ENCODE data around the gene WDR26. TPM values are rescaled to one million over a fixed set of nuclear protein-coding genes. Genes with fewer than 3 reads are reported as not detected.

The WDR26 gene
- total RNA-seq, 1 donor from 2014 or later, result 79.5 TPM

DNA sequence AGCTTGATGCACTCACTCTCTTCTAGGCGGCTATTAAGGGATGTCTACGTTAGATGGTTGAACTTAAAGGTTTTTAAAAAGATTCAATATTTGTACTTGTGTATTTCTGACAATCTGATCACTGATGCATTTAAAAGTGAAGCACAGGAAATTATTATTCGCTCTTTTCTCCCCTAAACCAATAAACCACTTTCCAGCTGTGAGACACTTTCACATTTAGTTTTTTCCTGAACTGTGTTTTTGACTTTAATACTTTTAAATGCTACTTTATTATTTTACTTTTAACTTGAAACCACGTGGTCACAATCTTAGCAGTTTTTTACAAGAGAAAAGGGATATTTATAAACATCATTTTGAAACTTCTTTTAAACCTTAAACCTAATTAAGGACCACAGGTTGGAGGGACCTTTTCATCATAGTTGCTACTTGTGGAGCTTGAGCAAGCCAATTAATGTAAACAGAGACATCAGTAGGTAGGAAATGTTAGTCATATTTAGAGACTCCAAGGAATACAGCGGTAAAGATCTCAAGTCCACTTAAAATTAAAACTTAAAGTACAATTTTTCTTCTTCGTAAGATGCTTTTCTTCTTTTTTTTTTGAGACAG lies 9.2 kb downstream of the WDR26 start:
- Mint-ChIP-seq H3K27me3 (ENCODE audit: low read depth) (no peaks in the 10 kb centered on the region), H3K4me3 (ENCODE audit: unreplicated experiment) (no peak overlapping the region), H3K27ac (ENCODE audit: unreplicated experiment) (peak overlapping the region; percentile 41), H3K4me1 (ENCODE audit: low read depth) (peaks cover 55% of the 10 kb centered on the region), H3K36me3 (ENCODE audit: low read depth) (peaks cover 29% of the 10 kb centered on the region), H3K9me3 (ENCODE audit: low read depth) (no peaks in the 10 kb centered on the region)
- TF ChIP-seq, protein P1, sequence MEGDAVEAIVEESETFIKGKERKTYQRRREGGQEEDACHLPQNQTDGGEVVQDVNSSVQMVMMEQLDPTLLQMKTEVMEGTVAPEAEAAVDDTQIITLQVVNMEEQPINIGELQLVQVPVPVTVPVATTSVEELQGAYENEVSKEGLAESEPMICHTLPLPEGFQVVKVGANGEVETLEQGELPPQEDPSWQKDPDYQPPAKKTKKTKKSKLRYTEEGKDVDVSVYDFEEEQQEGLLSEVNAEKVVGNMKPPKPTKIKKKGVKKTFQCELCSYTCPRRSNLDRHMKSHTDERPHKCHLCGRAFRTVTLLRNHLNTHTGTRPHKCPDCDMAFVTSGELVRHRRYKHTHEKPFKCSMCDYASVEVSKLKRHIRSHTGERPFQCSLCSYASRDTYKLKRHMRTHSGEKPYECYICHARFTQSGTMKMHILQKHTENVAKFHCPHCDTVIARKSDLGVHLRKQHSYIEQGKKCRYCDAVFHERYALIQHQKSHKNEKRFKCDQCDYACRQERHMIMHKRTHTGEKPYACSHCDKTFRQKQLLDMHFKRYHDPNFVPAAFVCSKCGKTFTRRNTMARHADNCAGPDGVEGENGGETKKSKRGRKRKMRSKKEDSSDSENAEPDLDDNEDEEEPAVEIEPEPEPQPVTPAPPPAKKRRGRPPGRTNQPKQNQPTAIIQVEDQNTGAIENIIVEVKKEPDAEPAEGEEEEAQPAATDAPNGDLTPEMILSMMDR (IDR thresholded peaks at IDR 0.05), result no peak
- DNase-seq (ENCODE audit: low spot score), result no peak

DNA sequence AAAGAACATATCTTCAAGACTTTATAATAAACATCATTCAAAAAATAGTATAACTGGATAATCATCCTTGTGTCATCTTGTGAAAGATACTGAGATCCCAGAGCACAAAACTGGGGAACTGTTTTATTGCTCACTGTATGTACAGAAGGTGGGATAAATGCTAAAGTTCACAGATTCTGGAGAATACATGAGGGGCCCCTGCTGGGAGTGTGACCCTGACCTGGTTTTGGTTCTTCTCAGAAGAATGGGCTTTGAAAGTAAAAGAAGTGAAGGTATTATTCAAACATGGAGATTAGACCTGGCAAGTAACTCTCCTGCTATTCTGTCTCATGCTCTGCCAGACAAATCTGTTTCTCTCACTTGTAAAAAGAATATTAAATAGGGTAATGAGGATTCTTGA lies 14.5 kb downstream of the WDR26 start:
- H3K36me3 Mint-ChIP-seq (ENCODE audit: low read depth), result peaks cover 51% of the 10 kb centered on the region
- no peak overlapping the region for H3K4me3 Mint-ChIP-seq (ENCODE audit: unreplicated experiment)
- TF ChIP-seq, protein P1 (IDR thresholded peaks at IDR 0.05), result no peak
- H3K27me3 Mint-ChIP-seq (ENCODE audit: low read depth), result no peaks in the 10 kb centered on the region
- peaks cover 11% of the 10 kb centered on the region for H3K4me1 Mint-ChIP-seq (ENCODE audit: low read depth)
- DNase-seq (ENCODE audit: low spot score), result no peak
- no peaks in the 10 kb centered on the region for H3K9me3 Mint-ChIP-seq (ENCODE audit: low read depth)
- no peak overlapping the region for H3K27ac Mint-ChIP-seq (ENCODE audit: unreplicated experiment)

DNA sequence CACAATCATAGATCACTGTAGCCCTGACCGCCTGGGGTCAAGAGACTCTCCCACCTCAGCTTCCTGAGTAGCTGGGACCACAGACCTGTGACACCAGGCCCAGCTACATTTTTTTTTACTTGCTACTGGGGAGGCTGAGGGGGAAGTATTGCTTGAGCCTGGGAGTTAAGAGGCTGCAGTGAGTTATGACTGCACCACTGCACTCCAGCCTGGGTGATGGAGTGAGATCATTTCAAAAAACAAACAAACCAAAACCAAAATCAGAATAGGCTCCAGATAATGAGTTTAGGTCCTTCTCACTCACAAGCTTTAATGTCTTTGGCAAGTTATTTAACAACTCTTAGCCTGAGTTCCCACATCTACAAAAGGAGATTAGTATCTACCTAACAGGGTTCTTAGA lies 22.8 kb downstream of the WDR26 start:
- Mint-ChIP-seq H3K27ac (ENCODE audit: unreplicated experiment) (peak overlapping the region; percentile 49), H3K4me1 (ENCODE audit: low read depth) (peaks cover 24% of the 10 kb centered on the region), H3K9me3 (ENCODE audit: low read depth) (no peaks in the 10 kb centered on the region), H3K27me3 (ENCODE audit: low read depth) (no peaks in the 10 kb centered on the region), H3K36me3 (ENCODE audit: low read depth) (peaks cover 24% of the 10 kb centered on the region), H3K4me3 (ENCODE audit: unreplicated experiment) (no peak overlapping the region)
- no peak for DNase-seq (ENCODE audit: low spot score)
- TF ChIP-seq, protein P1 (IDR thresholded peaks at IDR 0.05), result no peak

DNA sequence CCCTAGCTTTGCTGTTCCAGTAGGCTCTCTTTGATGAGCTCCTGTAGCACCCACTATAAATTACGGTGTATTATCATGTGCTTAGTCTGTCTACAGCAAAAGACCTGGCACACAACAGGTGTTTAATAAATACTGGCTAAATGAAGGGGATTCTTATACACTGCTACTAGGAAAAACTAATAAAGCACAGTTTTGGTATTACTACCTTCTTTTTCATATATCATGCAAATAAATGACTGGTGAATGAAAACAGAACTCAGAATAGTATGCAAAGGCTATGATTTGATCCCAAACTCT lies 26.4 kb downstream of the WDR26 start:
- H3K4me3 Mint-ChIP-seq (ENCODE audit: unreplicated experiment), result no peak overlapping the region
- TF ChIP-seq, protein P1 (IDR thresholded peaks at IDR 0.05), result no peak
- H3K27ac Mint-ChIP-seq (ENCODE audit: unreplicated experiment), result no peak overlapping the region
- H3K9me3 Mint-ChIP-seq (ENCODE audit: low read depth), result no peaks in the 10 kb centered on the region
- H3K36me3 Mint-ChIP-seq (ENCODE audit: low read depth), result peaks cover 33% of the 10 kb centered on the region
- H3K4me1 Mint-ChIP-seq (ENCODE audit: low read depth), result peaks cover 37% of the 10 kb centered on the region
- no peak for DNase-seq (ENCODE audit: low spot score)
- H3K27me3 Mint-ChIP-seq (ENCODE audit: low read depth), result no peaks in the 10 kb centered on the region

DNA sequence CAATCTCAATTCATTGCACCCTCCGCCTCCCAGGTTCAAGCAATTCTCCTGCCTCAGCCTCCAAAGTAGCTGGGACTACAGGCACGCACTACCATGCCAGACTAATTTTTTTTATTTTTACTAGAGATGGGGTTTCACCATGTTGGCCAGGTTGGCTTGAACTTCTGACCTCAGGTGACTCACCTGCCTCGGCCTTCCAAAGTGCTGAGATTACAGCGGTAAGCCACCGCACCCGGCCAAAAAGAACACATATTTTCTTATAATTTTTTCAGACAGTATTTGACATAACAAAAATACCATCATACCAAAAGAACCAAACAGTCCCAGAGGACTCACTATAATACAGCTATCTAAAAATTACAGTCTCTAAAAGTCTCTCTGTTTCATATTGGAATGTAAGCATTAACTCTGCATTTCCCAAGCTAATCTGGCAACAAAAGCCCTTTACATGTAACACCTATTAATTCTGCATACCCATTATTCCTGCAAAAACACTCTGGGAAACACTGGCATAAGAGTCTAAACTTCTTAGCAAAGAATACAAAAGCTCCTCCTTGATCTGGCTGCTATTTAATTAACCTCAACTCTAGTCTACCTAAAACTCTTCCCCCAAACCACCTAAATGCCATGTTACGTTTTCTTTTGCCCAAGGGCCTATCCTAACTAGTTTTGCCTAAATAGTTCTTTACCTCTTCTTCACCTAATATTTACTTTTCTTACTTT lies 26.9 kb downstream of the WDR26 start:
- TF ChIP-seq, protein P1 (IDR thresholded peaks at IDR 0.05), result no peak
- H3K27ac Mint-ChIP-seq (ENCODE audit: unreplicated experiment), result peak overlapping the region; percentile 8
- H3K4me3 Mint-ChIP-seq (ENCODE audit: unreplicated experiment), result no peak overlapping the region
- H3K4me1 Mint-ChIP-seq (ENCODE audit: low read depth), result peaks cover 37% of the 10 kb centered on the region
- no peaks in the 10 kb centered on the region for H3K27me3 Mint-ChIP-seq (ENCODE audit: low read depth)
- peaks cover 33% of the 10 kb centered on the region for H3K36me3 Mint-ChIP-seq (ENCODE audit: low read depth)
- no peak for DNase-seq (ENCODE audit: low spot score)
- no peaks in the 10 kb centered on the region for H3K9me3 Mint-ChIP-seq (ENCODE audit: low read depth)

Measured in chondrocyte (in vitro differentiated cells).